ENCODE measurements around the gene BLM. TPM values are rescaled to one million over a fixed set of nuclear protein-coding genes. Genes with fewer than 3 reads are reported as not detected.
A peak's percentile ranks its signal among the peaks of the same experiment; 100 is the strongest.
"Not testable (repeated sequence)": the region's sequence is repeated elsewhere in the genome, so short reads cannot be mapped to it uniquely, and the experiment has no call there.

The BLM gene
- total RNA-seq, 1 experiment from 2014 or later, result 40.0 TPM

DNA sequence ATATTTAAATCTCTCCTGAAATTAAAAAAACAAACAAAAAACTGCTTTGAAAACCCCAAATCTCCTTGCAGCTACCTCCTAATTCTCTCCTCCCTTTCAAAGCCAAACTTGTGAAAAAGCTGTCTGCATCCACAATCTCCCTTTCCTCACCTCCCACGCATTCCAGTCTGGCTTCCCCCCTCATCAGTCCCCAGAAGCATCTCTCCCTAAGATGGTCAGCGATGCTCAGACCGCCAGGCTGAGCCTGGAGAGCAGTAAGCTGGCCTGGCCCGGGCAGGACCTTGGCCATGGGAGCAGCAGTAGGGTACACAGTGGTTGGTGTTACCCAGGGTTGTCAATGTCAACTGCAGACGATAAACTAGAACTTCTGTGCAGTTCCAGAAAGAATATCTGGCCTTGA is 32.9 kb upstream of the BLM start:
- Histone ChIP-seq H3K4me3 (ENCODE audit: low read depth, low read length, poor library complexity, severe bottlenecking) (no peak overlapping the region), H3K4me1 (ENCODE audit: insufficient read depth, low read length, poor library complexity, severe bottlenecking) (peaks cover 18% of the 10 kb centered on the region), H3K9me3 (ENCODE audit: low read depth, low read length, poor library complexity, severe bottlenecking) (peaks cover 7% of the 10 kb centered on the region), H3K27ac (ENCODE audit: low read depth, low read length, poor library complexity, severe bottlenecking) (no peak overlapping the region), H3K27me3 (replicated peaks; ENCODE audit: insufficient read depth, low read depth, low read length, poor library complexity) (no peaks in the 10 kb centered on the region), H3K36me3 (ENCODE audit: insufficient read depth, low read length, poor library complexity, severe bottlenecking) (no peaks in the 10 kb centered on the region)
- intact Hi-C loops (cut with micrococcal nuclease; ENCODE audit: unreplicated experiment), result no loop called here
- no TSS peak for BruUV-seq (replicated peaks)
- TF ChIP-seq EZH2 (IDR thresholded peaks at IDR 0.05; ENCODE audit: borderline replicate concordance, low read depth, low read length, poor library complexity, severe bottlenecking) (no peak), CTCF (conservative IDR thresholded peaks at IDR 0.05; ENCODE audit: low read depth, low read length) (no peak)
- CTCF ChIA-PET, result no interaction called here
- no peak for DNase-seq (ENCODE audit: low spot score)
- POLR2A ChIA-PET (ENCODE audit: low non-redundant PET), result no interaction called here

DNA sequence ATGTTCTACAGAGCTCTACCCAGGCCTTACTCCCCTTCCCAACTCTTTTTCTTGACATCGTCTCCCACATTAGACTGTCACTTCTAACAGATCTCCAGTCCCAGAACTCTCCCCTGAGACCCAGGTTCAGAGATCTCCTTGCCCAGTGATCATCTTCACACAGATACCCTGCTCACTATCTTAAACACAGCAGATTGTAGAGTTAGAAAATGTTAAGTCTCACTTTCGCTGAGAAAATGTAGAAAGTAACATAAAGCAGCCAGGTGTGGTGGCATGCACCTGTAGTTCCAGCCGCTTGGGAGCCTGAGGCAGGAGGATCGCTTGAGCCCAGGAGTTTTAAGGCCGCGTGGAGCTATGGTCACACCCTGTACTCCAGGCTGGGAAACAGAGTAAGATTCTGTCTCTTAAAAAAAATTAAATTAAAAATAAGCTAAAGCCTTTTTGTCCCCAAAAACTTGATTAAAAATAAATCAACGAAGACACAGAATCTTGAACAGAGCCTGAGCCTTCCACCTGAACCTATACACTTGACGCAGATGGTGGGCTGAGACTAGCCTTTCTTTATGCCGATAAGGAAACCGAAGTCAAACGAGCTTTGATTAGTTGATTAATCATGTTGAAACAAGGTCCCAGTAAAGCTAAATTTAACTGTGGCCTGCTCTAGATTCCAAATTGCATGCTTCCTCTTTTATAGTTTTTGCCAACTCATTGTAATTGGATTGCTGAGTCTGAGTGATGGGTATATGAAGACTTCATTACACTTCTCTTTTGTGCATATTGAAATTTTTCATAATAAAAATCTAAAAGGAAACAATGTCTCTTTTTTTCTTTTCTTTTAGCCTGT is 31.3 kb upstream of the BLM start:
- peaks cover 8% of the 10 kb centered on the region for H3K9me3 ChIP-seq (ENCODE audit: low read depth, low read length, poor library complexity, severe bottlenecking)
- intact Hi-C loops (cut with micrococcal nuclease; ENCODE audit: unreplicated experiment), result no loop called here
- ChIA-PET CTCF (no interaction called here), POLR2A (ENCODE audit: low non-redundant PET) (no interaction called here)
- H3K36me3 ChIP-seq (ENCODE audit: insufficient read depth, low read length, poor library complexity, severe bottlenecking), result no peaks in the 10 kb centered on the region
- TF ChIP-seq CTCF (conservative IDR thresholded peaks at IDR 0.05; ENCODE audit: low read depth, low read length) (no peak), EZH2 (IDR thresholded peaks at IDR 0.05; ENCODE audit: borderline replicate concordance, low read depth, low read length, poor library complexity, severe bottlenecking) (no peak)
- BruUV-seq (replicated peaks), result no TSS peak
- no peak overlapping the region for H3K4me3 ChIP-seq (ENCODE audit: low read depth, low read length, poor library complexity, severe bottlenecking)
- no peaks in the 10 kb centered on the region for H3K27me3 ChIP-seq (replicated peaks; ENCODE audit: insufficient read depth, low read depth, low read length, poor library complexity)
- H3K4me1 ChIP-seq (ENCODE audit: insufficient read depth, low read length, poor library complexity, severe bottlenecking), result peaks cover 13% of the 10 kb centered on the region
- peak overlapping the region; percentile 50 for H3K27ac ChIP-seq (ENCODE audit: low read depth, low read length, poor library complexity, severe bottlenecking)
- no peak for DNase-seq (ENCODE audit: low spot score)

DNA sequence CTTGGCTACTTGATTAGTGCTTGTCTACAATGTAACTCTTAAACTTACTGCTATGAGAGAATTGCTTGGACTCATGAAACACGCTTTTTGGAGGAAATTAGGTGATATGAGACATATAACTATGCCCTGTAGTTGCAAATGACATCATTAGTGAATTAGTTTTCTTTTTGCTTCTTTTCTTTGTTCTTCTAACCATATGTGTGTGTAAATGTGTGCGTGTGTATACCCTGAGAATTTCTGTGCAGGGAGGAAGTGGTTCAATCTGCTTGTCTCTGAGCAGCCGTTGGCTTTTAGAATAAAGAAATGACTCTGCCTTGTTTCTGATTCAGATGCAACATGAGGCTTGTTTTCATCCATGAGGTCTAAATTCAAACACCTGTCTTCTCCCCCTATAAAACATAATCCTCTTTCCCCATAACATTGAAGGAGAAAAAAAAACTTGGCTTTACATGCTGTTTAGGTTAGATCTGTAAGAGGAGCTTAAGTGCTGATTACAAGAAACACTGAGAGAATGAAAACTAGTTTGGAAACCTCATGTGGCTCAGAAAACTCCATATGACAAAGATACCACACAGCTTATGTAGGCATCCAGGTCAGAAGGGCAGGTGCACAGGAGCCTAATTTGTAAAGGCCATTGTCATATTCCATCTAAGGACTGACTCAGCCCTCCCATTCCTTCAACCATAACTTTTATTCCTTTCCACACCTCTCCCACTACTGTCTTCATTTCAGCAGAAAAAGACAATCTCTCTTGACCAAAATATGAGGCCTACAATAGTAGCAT is 30.5 kb upstream of the BLM start:
- Histone ChIP-seq H3K4me3 (ENCODE audit: low read depth, low read length, poor library complexity, severe bottlenecking) (no peak overlapping the region), H3K27ac (ENCODE audit: low read depth, low read length, poor library complexity, severe bottlenecking) (peak overlapping the region; percentile 50), H3K36me3 (ENCODE audit: insufficient read depth, low read length, poor library complexity, severe bottlenecking) (no peaks in the 10 kb centered on the region), H3K27me3 (replicated peaks; ENCODE audit: insufficient read depth, low read depth, low read length, poor library complexity) (no peaks in the 10 kb centered on the region), H3K9me3 (ENCODE audit: low read depth, low read length, poor library complexity, severe bottlenecking) (peaks cover 8% of the 10 kb centered on the region), H3K4me1 (ENCODE audit: insufficient read depth, low read length, poor library complexity, severe bottlenecking) (peaks cover 12% of the 10 kb centered on the region)
- POLR2A ChIA-PET (ENCODE audit: low non-redundant PET), result no interaction called here
- TF ChIP-seq EZH2 (IDR thresholded peaks at IDR 0.05; ENCODE audit: borderline replicate concordance, low read depth, low read length, poor library complexity, severe bottlenecking), result no peak
- no peak for TF ChIP-seq CTCF (conservative IDR thresholded peaks at IDR 0.05; ENCODE audit: low read depth, low read length)
- CTCF ChIA-PET, result no interaction called here
- DNase-seq (ENCODE audit: low spot score), result no peak
- no TSS peak for BruUV-seq (replicated peaks)
- intact Hi-C loops (cut with micrococcal nuclease; ENCODE audit: unreplicated experiment), result no loop called here

DNA sequence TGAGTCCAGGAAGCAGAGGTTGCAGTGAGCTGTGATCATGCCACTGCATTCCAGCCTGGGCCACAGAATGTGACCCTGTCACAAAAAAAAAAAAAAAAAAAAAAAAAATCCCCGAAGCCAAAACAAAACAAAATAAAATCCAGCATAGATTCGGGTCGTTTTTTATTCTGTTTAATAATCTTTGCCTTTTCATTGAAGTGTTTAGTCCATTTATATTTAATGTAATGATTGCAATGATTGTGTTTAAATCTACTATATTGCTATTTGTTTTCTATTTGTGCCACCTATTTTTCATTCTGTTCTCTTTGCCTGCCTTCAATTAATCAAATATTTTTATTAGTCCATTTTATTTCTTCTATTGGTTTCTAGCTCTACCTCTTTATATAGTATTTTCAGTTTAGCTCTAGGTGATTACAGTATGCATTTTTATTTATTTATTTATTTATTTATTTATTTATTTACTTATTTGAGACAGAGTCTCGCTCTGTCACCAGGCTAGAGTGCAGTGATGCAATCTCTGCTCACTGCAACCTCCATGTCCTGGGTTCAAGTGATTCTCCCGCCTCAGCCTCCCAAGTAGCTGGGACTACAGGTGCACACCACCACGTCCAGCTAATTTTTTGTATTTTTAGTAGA is 27.7 kb upstream of the BLM start:
- H3K27me3 ChIP-seq (replicated peaks; ENCODE audit: insufficient read depth, low read depth, low read length, poor library complexity); H3K36me3 ChIP-seq (ENCODE audit: insufficient read depth, low read length, poor library complexity, severe bottlenecking); H3K9me3 ChIP-seq (ENCODE audit: low read depth, low read length, poor library complexity, severe bottlenecking); DNase-seq (ENCODE audit: low spot score); H3K27ac ChIP-seq (ENCODE audit: low read depth, low read length, poor library complexity, severe bottlenecking); H3K4me3 ChIP-seq (ENCODE audit: low read depth, low read length, poor library complexity, severe bottlenecking); CTCF ChIA-PET; intact Hi-C loops (cut with micrococcal nuclease; ENCODE audit: unreplicated experiment); BruUV-seq (replicated peaks): not testable (repeated sequence)
- H3K4me1 ChIP-seq (ENCODE audit: insufficient read depth, low read length, poor library complexity, severe bottlenecking), result peaks cover 16% of the 10 kb centered on the region
- POLR2A ChIA-PET (ENCODE audit: low non-redundant PET), result interaction anchor here (0.6 kb wide), 1 partner anchor 8 kb away, joined by 4 read pairs; no protein-coding TSS in a partner anchor
